Thyroid gland (tissue), 4 donors: ENCODE measurements around the gene RTN4. TPM values are rescaled to one million over a fixed set of nuclear protein-coding genes. Genes with fewer than 3 reads are reported as not detected.
A peak's percentile ranks its signal among the peaks of the same experiment; 100 is the strongest.

Experiments
- DNase-seq, 2 donors: peaks; one replicate each; pipeline ENCODE4 v3.0.0-alpha.2; 2019
- H3K27ac ChIP-seq, 3 donors: fragments of 200-600 bp; sonication (generic); 1 replicate in 2 of 3; 2 replicates in 1 of 3; pipeline ENCODE4 v1.5.1; 2016 to 2019; ENCODE audit warnings: mild to moderate bottlenecking in 1 of 3, moderate library complexity in 1 of 3
- H3K27me3 ChIP-seq: fragments of 200-600 bp; sonication (generic); one replicate; pipeline ENCODE4 v1.5.1; 2019
- H3K36me3 ChIP-seq, 2 donors: fragments of 200-600 bp; sonication (generic); one replicate each; pipeline ENCODE4 v1.5.1; 2016 to 2019
- H3K4me1 ChIP-seq, 2 donors: fragments of 200-600 bp; sonication (generic); one replicate each; pipeline ENCODE4 v1.5.1; 2017 to 2019
- H3K4me3 ChIP-seq, 3 donors: fragments of 200-600 bp; sonication (generic); replicated peaks in 1 of 3; 1 replicate in 2 of 3; 2 replicates in 1 of 3; pipeline ENCODE4 v1.5.1; 2016; ENCODE audit warnings: mild to moderate bottlenecking in 1 of 3
- H3K9me3 ChIP-seq: fragments of 200-600 bp; sonication (generic); one replicate; pipeline ENCODE4 v1.5.1; 2017
- POLR2A ChIP-seq, 2 donors: fragments of 450-650 bp; IDR thresholded peaks; one replicate each; pipeline ENCODE4 v1.6.1; 2017; ENCODE audit warnings: antibody characterized with exemption in 2 of 2, mild to moderate bottlenecking in 2 of 2, moderate library complexity in 1 of 2
- WGBS, 2 donors: methylation state at CpG; one replicate each; pipeline ENCODE4 v1.1.5; 2017; 5-methylcytosine and 5-hydroxymethylcytosine counted together
- intact Hi-C: fragments of 100-400 bp; cut with DNase I; formaldehyde crosslinking; loops from one replicate; pipeline ENCODE4 v1.15.1; 2023
- total RNA-seq, 4 donors: library from RNA; depleted of rRNA; stranded (reverse); fragments of >200 nt; gene quantifications; one replicate each; pipeline ENCODE4 v1.2.3, GENCODE V29; 2016
- TF ChIP-seq, protein P1 (sequence below), 6 experiments: fragments of 200-600 bp in 3 of 6; fragments of 450-650 bp in 3 of 6; sonication (generic) in 3 of 6; IDR thresholded peaks; one replicate each; pipeline ENCODE4 v1.5.1; 2016 to 2019; ENCODE audit warnings: antibody characterized with exemption in 6 of 6, mild to moderate bottlenecking in 2 of 6, inconsistent platforms in 1 of 6, moderate library complexity in 1 of 6

The RTN4 gene
- total RNA-seq, 4 donors from 2014 or later, result 144 to 256 (median 180) TPM

GRCh38 chr2:54947136-54947535 lies 103.1 kb downstream of the RTN4 start:
- Histone ChIP-seq H3K27ac (peak overlapping the region in 2 of 3 donors; percentile 88 to 98), H3K4me1 (peaks cover 17 to 29% of the 10 kb centered on the region in 2 donors), H3K9me3 (no peaks in the 10 kb centered on the region), H3K27me3 (no peaks in the 10 kb centered on the region), H3K4me3 (no peak overlapping the region), H3K36me3 (no peaks in the 10 kb centered on the region)
- no peak for DNase-seq
- TF ChIP-seq, protein P1, sequence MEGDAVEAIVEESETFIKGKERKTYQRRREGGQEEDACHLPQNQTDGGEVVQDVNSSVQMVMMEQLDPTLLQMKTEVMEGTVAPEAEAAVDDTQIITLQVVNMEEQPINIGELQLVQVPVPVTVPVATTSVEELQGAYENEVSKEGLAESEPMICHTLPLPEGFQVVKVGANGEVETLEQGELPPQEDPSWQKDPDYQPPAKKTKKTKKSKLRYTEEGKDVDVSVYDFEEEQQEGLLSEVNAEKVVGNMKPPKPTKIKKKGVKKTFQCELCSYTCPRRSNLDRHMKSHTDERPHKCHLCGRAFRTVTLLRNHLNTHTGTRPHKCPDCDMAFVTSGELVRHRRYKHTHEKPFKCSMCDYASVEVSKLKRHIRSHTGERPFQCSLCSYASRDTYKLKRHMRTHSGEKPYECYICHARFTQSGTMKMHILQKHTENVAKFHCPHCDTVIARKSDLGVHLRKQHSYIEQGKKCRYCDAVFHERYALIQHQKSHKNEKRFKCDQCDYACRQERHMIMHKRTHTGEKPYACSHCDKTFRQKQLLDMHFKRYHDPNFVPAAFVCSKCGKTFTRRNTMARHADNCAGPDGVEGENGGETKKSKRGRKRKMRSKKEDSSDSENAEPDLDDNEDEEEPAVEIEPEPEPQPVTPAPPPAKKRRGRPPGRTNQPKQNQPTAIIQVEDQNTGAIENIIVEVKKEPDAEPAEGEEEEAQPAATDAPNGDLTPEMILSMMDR (IDR thresholded peaks at IDR 0.05), result no peak
- no peak for TF ChIP-seq POLR2A (IDR thresholded peaks at IDR 0.05)
- intact Hi-C loops, result no loop called here
- 88 to 91% methylated on average over 11 of the region's 11 CpGs for WGBS, 2 donors

DNA sequence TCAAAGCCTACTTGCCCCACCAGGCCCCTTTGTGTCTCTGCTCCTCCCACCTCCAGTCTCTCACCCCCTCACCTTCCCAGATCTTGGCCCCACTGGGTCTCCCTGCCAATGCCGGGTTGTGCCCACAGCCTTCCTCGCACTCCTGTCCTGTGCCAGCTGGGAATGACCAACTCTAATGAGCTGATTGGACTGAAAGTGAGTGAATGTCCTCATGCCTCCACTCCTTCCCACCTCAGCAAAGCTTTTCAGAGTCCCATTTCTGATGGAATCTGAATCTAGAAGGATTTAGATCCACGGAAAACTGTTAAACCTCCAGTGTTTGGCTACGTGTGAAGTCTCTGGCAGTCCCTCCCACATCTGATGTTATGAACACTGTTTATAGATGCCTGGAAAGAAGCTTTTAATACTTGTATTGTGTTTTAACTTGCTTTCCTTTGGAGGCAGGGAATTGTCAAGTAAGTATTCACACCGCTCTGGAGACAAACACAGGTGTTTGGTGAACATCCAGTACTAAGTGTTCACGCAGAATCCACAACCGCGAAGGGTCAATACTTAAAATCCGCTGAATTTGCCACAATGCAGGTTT lies 103.9 kb downstream of the RTN4 start:
- H3K9me3 ChIP-seq, result no peaks in the 10 kb centered on the region
- no peak for DNase-seq
- WGBS, 2 donors, result 77 to 82% methylated on average over 9 of the region's 9 CpGs
- peaks cover 17 to 29% of the 10 kb centered on the region in 2 donors for H3K4me1 ChIP-seq
- intact Hi-C loops, result no loop called here
- no peaks in the 10 kb centered on the region for H3K36me3 ChIP-seq
- TF ChIP-seq, protein P1 (IDR thresholded peaks at IDR 0.05), result no peak
- H3K4me3 ChIP-seq, result no peak overlapping the region
- no peaks in the 10 kb centered on the region for H3K27me3 ChIP-seq
- peak overlapping the region; percentile 88 to 98 (median 96) for H3K27ac ChIP-seq

DNA sequence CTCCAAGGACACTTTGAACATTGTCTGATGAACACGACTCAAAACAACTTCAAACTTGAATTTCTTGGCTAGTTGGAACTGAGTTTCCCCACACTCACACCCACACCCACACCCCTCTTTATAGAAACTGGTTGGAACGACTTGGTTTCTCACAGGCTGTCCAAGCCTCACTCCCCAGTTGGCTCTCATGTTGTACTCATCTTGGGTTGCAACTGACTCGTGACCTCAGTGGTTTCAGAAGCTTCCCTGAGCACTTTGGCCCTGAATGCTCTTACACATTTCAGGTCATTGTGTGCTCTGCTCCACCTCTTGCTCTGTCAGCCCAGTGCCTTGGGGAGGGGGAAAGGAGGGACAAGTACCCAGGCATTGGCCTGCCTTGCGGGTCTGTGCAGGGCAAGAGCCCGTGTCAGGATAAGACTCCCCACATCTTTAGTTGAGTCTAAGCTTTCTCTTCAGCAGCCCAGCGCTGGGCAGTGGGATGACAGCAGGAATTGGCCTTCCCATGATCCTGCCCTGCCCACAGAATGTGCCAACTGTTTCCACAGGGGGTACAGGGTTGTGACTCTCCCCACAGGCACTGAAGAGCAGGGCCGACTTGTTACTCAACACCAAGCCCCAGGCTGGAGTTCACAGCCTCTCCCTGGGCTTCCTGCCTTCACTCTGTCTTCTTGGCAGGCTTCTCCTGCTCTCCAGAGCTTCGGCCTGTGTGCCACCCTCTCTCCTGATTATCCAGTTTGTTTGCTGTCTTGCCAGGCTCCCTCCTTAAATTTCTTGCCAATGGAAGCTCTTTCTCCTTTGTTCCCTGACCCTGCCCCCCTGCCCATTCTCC lies 104.6 kb downstream of the RTN4 start:
- Histone ChIP-seq H3K9me3 (no peaks in the 10 kb centered on the region), H3K36me3 (no peaks in the 10 kb centered on the region), H3K4me1 (peaks cover 17 to 29% of the 10 kb centered on the region in 2 donors), H3K27ac (peak overlapping the region; percentile 88 to 98 (median 96)), H3K27me3 (no peaks in the 10 kb centered on the region), H3K4me3 (no peak overlapping the region)
- TF ChIP-seq, protein P1 (IDR thresholded peaks at IDR 0.05), result peak in 1 of 6 experiments; percentile 29
- TF ChIP-seq POLR2A (IDR thresholded peaks at IDR 0.05), result peak in 1 of 2 donors; percentile 52
- DNase-seq, result peak; percentile 91 to 94
- WGBS, 2 donors, result 27 to 30% methylated on average over 8 of the region's 8 CpGs
- intact Hi-C loops, result no loop called here

- TF ChIP-seq, protein P1 (IDR thresholded peaks at IDR 0.05), result no peak
- no peak for TF ChIP-seq POLR2A (IDR thresholded peaks at IDR 0.05)
- H3K36me3 ChIP-seq, result no peaks in the 10 kb centered on the region
- intact Hi-C loops, result no loop called here
- H3K27ac ChIP-seq, result peak overlapping the region in 2 of 3 donors; percentile 88 to 96
- H3K9me3 ChIP-seq, result no peaks in the 10 kb centered on the region
- H3K4me1 ChIP-seq, result peaks cover 17 to 29% of the 10 kb centered on the region in 2 donors
- DNase-seq, result no peak
- 87 to 96% methylated on average over 1 of the region's 1 CpG for WGBS, 2 donors
- H3K27me3 ChIP-seq, result no peaks in the 10 kb centered on the region
- no peak overlapping the region for H3K4me3 ChIP-seq
These were observed 105.4 kb downstream of the RTN4 start for GRCh38 chr2:54944724-54945326.
